ENCODE results near the gene CDK5RAP3. TPM values are rescaled to one million over a fixed set of nuclear protein-coding genes. Genes with fewer than 3 reads are reported as not detected.

The CDK5RAP3 gene
- total and polyA plus RNA-seq, 2 of the 13 experiments (the other 11 are each of a cell fraction or from before 2014, with no cell fraction given), result 128 to 154 TPM

- no peak overlapping the region for H3K4me3 ChIP-seq (replicated peaks in 1 of 3; ENCODE audit: insufficient read depth in 1 of 3, low read depth in 2 of 3, low read length in 3 of 3)
- in situ Hi-C loops (cut with HindIII; ENCODE audit: extremely low pct_ligation_motif_present, low pct_unique_long_range_greater_than_20kb), result no loop called here
- ATAC-seq, result no peak
- intact Hi-C loops (cut with micrococcal nuclease; ENCODE audit: unreplicated experiment), result no loop called here
- CTCF ChIA-PET (ENCODE audit: low intra/inter-chr PET ratio, low total read pairs), result no interaction called here
- H3K4me2 ChIP-seq (ENCODE audit: low read depth, low read length), result no peak overlapping the region
- H3K4me1 ChIP-seq (ENCODE audit: insufficient read depth, low read length), result peaks cover 31% of the 10 kb centered on the region
- no peaks in the 10 kb centered on the region for H3K9me3 ChIP-seq (ENCODE audit: low read length)
- no peak for TF ChIP-seq ZBTB8A (CRISPR knock-in tag; IDR thresholded peaks at IDR 0.05; ENCODE audit: borderline replicate concordance, low read depth)
- TF ChIP-seq, protein P1, sequence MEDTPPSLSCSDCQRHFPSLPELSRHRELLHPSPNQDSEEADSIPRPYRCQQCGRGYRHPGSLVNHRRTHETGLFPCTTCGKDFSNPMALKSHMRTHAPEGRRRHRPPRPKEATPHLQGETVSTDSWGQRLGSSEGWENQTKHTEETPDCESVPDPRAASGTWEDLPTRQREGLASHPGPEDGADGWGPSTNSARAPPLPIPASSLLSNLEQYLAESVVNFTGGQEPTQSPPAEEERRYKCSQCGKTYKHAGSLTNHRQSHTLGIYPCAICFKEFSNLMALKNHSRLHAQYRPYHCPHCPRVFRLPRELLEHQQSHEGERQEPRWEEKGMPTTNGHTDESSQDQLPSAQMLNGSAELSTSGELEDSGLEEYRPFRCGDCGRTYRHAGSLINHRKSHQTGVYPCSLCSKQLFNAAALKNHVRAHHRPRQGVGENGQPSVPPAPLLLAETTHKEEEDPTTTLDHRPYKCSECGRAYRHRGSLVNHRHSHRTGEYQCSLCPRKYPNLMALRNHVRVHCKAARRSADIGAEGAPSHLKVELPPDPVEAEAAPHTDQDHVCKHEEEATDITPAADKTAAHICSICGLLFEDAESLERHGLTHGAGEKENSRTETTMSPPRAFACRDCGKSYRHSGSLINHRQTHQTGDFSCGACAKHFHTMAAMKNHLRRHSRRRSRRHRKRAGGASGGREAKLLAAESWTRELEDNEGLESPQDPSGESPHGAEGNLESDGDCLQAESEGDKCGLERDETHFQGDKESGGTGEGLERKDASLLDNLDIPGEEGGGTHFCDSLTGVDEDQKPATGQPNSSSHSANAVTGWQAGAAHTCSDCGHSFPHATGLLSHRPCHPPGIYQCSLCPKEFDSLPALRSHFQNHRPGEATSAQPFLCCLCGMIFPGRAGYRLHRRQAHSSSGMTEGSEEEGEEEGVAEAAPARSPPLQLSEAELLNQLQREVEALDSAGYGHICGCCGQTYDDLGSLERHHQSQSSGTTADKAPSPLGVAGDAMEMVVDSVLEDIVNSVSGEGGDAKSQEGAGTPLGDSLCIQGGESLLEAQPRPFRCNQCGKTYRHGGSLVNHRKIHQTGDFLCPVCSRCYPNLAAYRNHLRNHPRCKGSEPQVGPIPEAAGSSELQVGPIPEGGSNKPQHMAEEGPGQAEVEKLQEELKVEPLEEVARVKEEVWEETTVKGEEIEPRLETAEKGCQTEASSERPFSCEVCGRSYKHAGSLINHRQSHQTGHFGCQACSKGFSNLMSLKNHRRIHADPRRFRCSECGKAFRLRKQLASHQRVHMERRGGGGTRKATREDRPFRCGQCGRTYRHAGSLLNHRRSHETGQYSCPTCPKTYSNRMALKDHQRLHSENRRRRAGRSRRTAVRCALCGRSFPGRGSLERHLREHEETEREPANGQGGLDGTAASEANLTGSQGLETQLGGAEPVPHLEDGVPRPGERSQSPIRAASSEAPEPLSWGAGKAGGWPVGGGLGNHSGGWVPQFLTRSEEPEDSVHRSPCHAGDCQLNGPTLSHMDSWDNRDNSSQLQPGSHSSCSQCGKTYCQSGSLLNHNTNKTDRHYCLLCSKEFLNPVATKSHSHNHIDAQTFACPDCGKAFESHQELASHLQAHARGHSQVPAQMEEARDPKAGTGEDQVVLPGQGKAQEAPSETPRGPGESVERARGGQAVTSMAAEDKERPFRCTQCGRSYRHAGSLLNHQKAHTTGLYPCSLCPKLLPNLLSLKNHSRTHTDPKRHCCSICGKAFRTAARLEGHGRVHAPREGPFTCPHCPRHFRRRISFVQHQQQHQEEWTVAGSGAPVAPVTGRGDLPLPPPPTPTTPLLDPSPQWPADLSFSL (CRISPR knock-in tag; IDR thresholded peaks at IDR 0.05), result no peak
- no peak for TF ChIP-seq ZNF597 (CRISPR knock-in tag; IDR thresholded peaks at IDR 0.05)
- TF ChIP-seq, protein P2, sequence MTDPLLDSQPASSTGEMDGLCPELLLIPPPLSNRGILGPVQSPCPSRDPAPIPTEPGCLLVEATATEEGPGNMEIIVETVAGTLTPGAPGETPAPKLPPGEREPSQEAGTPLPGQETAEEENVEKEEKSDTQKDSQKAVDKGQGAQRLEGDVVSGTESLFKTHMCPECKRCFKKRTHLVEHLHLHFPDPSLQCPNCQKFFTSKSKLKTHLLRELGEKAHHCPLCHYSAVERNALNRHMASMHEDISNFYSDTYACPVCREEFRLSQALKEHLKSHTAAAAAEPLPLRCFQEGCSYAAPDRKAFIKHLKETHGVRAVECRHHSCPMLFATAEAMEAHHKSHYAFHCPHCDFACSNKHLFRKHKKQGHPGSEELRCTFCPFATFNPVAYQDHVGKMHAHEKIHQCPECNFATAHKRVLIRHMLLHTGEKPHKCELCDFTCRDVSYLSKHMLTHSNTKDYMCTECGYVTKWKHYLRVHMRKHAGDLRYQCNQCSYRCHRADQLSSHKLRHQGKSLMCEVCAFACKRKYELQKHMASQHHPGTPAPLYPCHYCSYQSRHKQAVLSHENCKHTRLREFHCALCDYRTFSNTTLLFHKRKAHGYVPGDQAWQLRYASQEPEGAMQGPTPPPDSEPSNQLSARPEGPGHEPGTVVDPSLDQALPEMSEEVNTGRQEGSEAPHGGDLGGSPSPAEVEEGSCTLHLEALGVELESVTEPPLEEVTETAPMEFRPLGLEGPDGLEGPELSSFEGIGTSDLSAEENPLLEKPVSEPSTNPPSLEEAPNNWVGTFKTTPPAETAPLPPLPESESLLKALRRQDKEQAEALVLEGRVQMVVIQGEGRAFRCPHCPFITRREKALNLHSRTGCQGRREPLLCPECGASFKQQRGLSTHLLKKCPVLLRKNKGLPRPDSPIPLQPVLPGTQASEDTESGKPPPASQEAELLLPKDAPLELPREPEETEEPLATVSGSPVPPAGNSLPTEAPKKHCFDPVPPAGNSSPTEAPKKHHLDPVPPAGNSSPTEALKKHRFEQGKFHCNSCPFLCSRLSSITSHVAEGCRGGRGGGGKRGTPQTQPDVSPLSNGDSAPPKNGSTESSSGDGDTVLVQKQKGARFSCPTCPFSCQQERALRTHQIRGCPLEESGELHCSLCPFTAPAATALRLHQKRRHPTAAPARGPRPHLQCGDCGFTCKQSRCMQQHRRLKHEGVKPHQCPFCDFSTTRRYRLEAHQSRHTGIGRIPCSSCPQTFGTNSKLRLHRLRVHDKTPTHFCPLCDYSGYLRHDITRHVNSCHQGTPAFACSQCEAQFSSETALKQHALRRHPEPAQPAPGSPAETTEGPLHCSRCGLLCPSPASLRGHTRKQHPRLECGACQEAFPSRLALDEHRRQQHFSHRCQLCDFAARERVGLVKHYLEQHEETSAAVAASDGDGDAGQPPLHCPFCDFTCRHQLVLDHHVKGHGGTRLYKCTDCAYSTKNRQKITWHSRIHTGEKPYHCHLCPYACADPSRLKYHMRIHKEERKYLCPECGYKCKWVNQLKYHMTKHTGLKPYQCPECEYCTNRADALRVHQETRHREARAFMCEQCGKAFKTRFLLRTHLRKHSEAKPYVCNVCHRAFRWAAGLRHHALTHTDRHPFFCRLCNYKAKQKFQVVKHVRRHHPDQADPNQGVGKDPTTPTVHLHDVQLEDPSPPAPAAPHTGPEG (CRISPR knock-in tag; IDR thresholded peaks at IDR 0.05), result no peak
- TF ChIP-seq ZNF337 (CRISPR knock-in tag; IDR thresholded peaks at IDR 0.05; ENCODE audit: borderline replicate concordance, low read depth), result no peak
- POLR2A ChIA-PET, result no interaction called here
- H4K20me1 ChIP-seq (ENCODE audit: insufficient read depth, low read length), result no peaks in the 10 kb centered on the region
- WGBS (ENCODE audit: low lambda C conversion rate), result 14% methylated on average over 1 of the region's 1 CpG
- no peak overlapping the region for H2AFZ ChIP-seq (ENCODE audit: low read length)
- DNase-seq (ENCODE audit: low spot score), result no peak
- H3K27ac ChIP-seq (ENCODE audit: extremely low read length, insufficient read depth, low read length), result no peak overlapping the region
- no peaks in the 10 kb centered on the region for H3K79me2 ChIP-seq (ENCODE audit: insufficient read depth, low read length)
- no peak overlapping the region for H3K9ac ChIP-seq (ENCODE audit: insufficient read depth, low read depth, low read length)
- H3K36me3 ChIP-seq (replicated peaks in 1 of 2; ENCODE audit: control insufficient read depth in 1 of 2, insufficient read depth in 2 of 2, low read length in 2 of 2), result no peaks in the 10 kb centered on the region
- no peak for FAIRE-seq
- BruUV-seq (replicated peaks), result no TSS peak
- H3K27me3 ChIP-seq (ENCODE audit: control insufficient read depth in 1 of 2, insufficient read depth in 2 of 2, low read length in 2 of 2), result peaks cover 0 to 32% of the 10 kb centered on the region in 2 experiments; a peak in 2 of 5 replicates
These were observed 18.8 kb downstream of the CDK5RAP3 start for GRCh38 chr17:47989700-47990099.
